Activated CD8-positive, alpha-beta memory T cell treated with anti-CD3 and anti-CD28 coated beads, Interleukin-2, amount 50 U/mL, for 4 hours (primary cell): Measurements from ENCODE around the gene PPP1R15A.
"Not testable (repeated sequence)": the region's sequence is repeated elsewhere in the genome, so short reads cannot be mapped to it uniquely, and the experiment has no call there.

Experiments used
- DNase-seq: peaks from one replicate; pipeline ENCODE4 v3.0.0-alpha.2; 2020

Gene PPP1R15A

GRCh38 chr19:48881741-48882657 lies 9.8 kb downstream of the PPP1R15A start:
- DNase-seq, result no peak

DNA sequence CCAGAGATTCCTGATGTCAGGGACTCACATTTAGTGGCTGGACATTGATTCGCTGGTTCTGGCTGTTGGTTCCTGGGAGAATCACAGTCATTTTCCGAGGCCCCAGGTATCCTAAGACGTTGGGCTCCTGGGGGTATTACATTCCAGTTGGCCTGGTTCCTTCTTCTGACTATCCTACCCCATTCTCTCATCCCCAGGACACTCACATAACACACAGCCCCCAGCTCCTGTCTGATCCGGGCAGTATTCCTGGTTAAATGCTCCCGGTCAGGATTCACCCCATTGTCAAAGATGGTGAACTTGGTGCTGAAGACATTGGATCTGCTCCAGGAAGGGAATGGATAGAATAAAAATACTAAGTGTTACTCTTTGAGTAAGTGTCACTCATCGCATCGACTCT lies 11.5 kb downstream of the PPP1R15A start:
- DNase-seq, result no peak

- no peak for DNase-seq
Measured at GRCh38 chr19:48887861-48888612, 15.8 kb downstream of the PPP1R15A start.

DNA sequence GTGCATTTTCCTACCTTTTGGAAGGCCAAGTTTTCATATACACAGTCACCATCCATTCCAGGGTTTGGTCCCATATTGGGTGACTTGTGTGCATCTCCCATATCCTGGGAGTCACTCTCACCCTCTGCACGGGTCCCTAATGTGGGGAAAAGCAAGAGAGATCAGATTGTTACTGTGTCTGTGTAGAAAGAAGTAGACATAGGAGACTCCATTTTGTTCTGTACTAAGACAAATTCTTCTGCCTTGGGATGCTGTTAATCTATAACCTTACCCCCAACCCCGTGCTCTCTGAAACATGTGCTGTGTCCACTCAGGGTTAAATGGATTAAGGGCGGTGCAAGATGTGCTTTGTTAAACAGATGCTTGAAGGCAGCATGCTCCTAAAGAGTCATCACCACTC lies 17.3 kb downstream of the PPP1R15A start:
- DNase-seq, result not testable (repeated sequence)

GRCh38 chr19:48890551-48890950 lies 18.3 kb downstream of the PPP1R15A start:
- no peak for DNase-seq

DNA sequence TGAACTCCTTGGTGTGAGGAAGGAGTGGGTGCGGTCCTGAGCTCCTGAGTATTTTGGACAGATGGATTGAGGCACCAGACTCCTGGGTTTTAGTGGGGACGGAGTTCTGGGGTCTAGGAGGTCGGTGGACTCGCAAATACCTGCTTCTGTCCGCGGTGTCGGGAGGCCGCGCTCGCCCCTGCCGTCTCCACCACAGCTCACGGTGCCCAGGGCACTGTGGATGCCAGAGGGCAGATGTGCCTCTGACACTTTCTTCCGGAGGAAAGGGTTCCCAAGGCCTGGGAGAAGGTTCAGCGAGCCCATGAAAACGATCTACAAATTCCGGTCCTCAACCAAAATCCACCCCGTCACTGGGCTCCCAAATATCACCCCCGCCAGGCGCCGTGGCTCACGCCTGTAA lies 23.0 kb downstream of the PPP1R15A start:
- DNase-seq, result no peak

- DNase-seq, result peak; percentile 50
Measured at GRCh38 chr19:48896191-48896720, 24.0 kb downstream of the PPP1R15A start.

DNA sequence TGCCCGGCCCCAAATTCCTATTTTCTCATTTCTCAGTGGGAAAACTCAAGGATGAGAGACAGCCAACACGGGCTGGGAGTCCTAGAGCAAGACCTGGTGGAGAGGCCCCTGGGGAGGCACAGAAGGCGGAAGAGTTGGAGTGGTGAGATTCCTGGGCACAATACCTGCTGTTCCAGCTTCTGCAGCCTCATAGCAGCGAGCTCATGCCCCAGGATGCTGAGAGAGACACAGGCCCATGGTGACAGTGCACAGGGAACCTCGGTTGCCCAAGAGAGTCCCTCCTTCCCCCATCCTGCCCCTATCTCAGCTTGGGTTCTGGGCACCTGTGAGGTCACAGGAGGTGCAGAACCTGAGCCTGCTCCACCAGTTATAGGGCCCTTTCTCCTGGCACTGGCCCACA lies 25.0 kb downstream of the PPP1R15A start:
- no peak for DNase-seq

- not testable (repeated sequence) for DNase-seq
Measured at GRCh38 chr19:48899386-48899749, 27.1 kb downstream of the PPP1R15A start.

GRCh38 chr19:48899781-48900476 lies 27.7 kb downstream of the PPP1R15A start, which contains the start of gene NUCB1:
NUCB1 (plus strand) TSS chr19:48900312; CDS start chr19:48900797, 485 bp downstream.
- DNase-seq, result peak; percentile 99

GRCh38 chr19:48900477-48901406 lies 28.5 kb downstream of the PPP1R15A start:
- DNase-seq, result no peak

GRCh38 chr19:48902291-48902690 lies 30.1 kb downstream of the PPP1R15A start:
- not testable (repeated sequence) for DNase-seq

DNA sequence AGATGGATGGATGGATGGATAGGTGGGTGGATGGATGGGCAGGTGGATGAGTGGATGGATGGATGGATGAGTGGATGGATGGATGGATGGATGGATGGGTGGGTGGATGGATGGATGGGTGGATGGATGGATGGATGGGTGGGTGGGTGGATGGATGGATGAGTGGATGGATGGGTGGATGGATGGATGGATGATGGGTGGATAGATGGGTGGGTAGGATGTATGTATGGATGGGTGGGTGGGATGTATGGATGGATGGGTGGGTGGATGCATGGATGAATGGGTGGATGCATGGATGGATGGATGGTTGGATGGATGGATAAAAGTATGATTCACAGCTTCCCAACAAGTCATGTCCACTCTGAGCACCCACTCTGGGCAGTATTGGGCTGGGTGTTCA lies 31.6 kb downstream of the PPP1R15A start:
- not testable (repeated sequence) for DNase-seq

- DNase-seq, result no peak
Measured at GRCh38 chr19:48905664-48906063, 33.4 kb downstream of the PPP1R15A start.

- DNase-seq, result no peak
Measured at GRCh38 chr19:48906324-48906723, 34.1 kb downstream of the PPP1R15A start.

GRCh38 chr19:48907671-48908070 lies 35.5 kb downstream of the PPP1R15A start:
- no peak for DNase-seq

DNA sequence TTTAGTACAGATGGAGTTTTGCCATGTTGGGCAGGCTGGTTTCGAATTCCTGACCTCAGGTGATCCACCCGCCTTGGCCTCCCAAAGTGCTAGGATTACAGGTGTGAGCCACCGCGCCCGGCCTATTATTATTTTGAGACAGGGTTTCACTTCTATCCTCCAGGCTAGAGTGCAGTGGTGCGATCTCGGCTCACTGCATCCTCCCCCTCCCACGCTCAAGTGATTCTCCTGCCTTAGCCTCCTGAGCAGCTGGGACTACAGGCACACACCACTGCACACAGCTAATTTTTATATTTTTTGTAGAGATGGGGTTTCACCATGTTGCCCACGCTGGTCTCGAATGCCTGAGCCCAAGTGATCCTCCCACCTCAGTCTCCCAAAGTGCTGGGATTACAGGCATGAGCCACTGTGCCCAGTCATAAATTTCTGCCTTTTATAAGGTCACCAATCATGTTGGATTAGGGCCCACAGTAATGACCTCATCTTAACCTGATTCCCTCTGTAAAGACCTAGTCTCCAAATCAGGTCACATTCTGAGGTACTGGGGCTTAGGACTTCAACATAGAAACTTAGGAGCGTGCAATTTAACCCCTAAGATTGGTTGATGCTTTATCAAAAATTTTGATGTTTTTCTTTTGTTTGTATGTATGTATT lies 37.3 kb downstream of the PPP1R15A start:
- not testable (repeated sequence) for DNase-seq

- DNase-seq, result no peak
Measured at GRCh38 chr19:48910803-48911202, 38.6 kb downstream of the PPP1R15A start.

DNA sequence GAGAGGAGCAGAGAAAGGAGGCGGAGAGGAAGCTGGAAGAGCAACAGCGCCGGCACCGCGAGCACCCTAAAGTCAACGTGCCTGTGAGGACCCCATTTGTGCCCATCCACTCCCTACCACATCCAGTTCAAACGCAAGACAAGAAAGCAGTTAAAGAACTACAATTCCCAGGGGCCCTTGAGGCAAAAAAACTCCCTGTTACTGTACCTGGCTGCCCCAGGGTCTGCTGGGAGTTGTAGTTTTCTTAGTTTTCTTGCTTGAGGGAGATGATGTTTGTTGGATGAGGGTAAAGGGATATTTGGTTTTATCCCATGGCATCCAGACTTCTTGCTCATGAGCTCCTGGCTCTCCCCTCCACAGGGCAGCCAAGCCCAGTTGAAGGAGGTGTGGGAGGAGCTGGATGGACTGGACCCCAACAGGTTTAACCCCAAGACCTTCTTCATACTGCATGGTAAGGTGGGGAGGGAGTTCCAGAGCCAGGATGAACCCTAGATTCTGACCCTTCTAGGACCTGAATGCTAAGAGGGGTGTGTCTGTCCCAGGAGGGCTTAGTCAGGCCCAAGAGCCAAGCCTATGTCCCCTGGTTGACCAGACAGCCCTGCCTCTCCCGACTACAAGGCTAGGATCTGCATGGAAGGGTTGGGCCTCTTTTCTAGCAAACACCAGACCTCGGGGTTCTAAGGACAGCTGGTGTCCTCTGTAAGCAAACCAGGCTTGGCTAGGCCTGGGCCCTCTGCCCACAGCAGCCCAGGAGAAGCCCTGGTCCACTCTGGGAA lies 41.1 kb downstream of the PPP1R15A start:
- DNase-seq, result no peak

- DNase-seq, result no peak
Measured at GRCh38 chr19:48914181-48914580, 42.0 kb downstream of the PPP1R15A start.
